NCI-H1436 treated with DMSO at 0.1 percent for 48 hours (cell line): Measurements from ENCODE around the gene TDRD12.
"Not testable (repeated sequence)": the region's sequence is repeated elsewhere in the genome, so short reads cannot be mapped to it uniquely, and the experiment has no call there.

Source experiments
- DNase-seq: peaks from one replicate; lab custom pipeline; 2025; lab: John Stamatoyannopoulos, UW

TDRD12 gene

GRCh38 chr19:32831611-32832010 is 112.0 kb downstream of the TDRD12 start:
- no peak for DNase-seq

DNA sequence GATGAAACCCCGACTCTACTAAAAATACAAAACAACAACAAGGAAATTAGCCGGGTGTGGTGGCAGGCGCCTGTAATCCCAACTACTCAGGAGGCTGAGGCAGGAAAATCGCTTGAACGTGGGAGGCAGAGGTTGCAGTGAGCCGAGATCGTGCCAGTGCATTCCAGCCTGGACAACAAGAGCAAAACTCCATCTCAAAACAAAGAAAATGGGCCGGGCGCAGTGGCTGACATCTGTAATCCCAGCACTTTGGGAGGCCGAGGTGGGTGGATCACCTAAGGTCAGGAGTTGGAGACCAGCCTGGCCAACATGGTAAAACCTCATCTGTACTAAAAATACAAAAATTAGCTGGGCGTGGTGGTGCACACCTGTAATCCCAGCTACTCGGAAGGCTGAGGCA is 112.5 kb downstream of the TDRD12 start:
- not testable (repeated sequence) for DNase-seq

DNA sequence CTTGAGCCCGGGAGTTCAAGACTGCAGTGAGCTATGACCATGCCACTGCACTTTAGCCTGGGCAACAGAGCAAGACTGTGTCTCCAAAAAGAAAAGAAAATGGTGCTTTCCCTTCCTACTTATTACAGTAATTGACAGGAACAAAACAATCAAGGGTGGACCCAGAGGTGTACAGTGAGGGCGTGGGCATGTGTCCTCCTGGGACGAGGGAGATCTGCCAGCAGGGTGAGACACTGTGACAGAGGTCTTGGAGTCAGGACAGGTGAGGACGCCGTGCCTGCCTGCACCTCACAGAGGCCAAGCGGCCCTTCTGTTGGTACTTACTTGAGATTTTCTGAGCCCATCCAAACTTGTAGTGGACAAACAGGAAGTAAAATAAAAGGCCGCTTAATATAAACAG is 113.3 kb downstream of the TDRD12 start:
- not testable (repeated sequence) for DNase-seq

DNA sequence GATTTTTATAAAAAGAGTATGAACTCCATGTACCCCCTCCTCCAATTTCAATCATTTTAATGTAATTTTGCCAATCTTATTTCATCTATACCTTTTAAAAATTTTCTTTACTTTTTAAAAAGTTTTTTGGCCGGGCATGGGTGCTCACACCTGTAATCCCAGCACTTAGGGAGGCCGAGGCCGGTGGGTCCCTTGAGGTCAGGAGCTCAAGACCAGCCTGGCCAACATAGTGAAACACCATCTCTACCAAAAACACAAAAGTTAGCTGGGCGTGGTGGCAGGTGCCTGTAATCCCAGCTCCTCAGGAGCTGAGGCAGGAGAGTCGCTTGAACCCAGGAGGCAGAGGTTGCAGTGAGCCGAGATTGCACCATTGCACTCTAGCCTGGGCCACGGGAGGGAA is 113.8 kb downstream of the TDRD12 start:
- DNase-seq: not testable (repeated sequence)

GRCh38 chr19:32837531-32837930 is 118.0 kb downstream of the TDRD12 start:
- DNase-seq: no peak

DNA sequence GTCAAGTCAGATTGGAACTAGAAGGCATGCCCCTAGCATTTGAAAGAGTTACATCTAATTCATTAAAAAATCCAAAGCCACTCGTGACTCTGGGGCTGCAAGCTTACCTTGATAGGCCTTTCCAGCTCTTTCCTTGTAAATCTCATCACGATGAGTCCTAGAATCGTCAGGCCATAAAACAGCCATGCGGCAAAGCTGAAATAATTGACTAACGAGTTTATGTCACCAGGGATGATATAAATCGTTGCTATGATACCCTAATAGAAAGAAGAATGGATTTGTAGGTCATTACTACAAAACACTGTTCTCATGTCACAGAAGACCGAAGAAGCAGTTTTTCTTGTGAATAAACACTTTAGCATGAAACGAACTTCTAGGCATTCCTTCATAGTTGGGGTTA is 122.5 kb downstream of the TDRD12 start:
- DNase-seq: no peak

GRCh38 chr19:32843716-32844245 is 124.2 kb downstream of the TDRD12 start:
- DNase-seq: no peak

- not testable (repeated sequence) for DNase-seq
Observed at GRCh38 chr19:32848035-32848434, 128.5 kb downstream of the TDRD12 start.

DNA sequence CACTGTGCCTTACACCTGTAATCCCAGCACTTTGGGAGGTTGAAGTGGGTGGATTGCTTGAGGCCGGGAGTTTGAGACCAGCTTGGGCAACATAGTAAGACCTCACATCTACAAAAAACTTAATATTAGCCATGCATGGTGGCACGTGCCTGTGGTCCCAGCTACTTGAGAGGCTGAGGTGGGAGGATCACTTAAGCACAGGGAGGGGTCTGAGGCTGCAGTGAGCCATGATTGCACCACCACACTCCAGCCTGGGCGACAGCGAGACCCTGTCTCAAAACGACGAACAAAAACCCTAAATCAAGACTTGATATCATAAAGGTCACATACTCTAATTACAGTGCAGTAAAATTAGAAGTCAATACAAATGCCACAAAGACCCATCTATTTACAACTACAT is 132.6 kb downstream of the TDRD12 start:
- no peak for DNase-seq

- DNase-seq: not testable (repeated sequence)
Observed at GRCh38 chr19:32856818-32857217, 137.3 kb downstream of the TDRD12 start.

DNA sequence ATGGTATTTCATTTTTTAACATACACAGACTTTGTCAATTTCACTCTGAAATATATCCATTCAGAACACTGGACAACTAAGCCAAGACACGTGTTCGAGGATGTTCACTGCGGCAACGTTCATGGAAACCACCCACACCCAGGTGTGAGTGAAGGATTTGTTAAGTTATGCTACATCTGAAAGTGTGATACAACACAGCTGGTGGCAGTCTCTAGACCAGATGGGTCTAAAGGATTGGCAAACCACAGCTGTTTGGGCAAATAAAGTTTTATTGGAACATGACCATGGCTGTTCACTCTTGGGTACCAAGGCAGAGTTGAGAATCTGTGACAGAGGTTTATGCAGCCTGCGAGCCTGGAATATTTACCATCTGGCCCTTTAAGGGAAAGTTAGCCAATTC is 138.0 kb downstream of the TDRD12 start:
- DNase-seq: no peak

- no peak for DNase-seq
Observed at GRCh38 chr19:32858155-32858554, 138.6 kb downstream of the TDRD12 start.

DNA sequence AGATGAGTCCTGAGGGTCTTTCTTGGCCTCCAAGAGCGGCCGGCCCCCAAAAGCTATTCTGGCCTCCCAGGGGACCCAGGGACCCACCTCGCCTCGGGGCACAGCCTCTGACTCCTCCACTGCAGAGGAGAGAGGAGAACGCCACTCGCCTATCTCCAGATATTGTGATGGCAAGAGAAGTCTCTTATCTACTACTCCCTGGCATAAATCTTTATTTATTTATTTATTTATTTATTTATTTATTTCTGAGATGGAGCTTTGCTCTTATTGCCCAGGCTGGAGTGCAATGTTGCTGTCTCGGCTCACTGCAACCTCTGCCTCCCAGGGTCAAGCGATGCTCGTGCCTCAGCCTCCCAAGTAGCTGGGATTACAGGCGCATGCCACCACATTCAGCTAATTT is 139.0 kb downstream of the TDRD12 start:
- DNase-seq: no peak

- DNase-seq: no peak
Observed at GRCh38 chr19:32859591-32859990, 140.0 kb downstream of the TDRD12 start.

DNA sequence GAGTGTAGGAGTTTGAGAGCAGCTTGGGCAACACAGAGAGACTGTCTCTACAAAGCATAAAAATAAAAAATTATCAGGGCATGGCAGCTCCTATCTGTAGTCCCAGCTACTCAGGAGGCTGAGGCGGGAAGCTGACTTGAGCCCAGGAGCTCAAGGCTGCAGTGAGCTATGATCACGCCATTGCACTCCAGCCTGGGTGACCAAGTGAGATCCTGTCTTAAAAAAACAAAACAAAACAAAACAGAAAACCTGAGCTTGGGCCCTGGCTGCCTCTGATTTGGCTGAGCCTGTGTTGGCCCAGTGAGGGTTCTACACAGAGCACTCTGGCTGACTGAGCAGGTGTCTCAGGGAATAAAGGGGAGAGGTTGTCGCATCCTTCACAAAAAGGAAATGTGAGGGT is 142.0 kb downstream of the TDRD12 start:
- DNase-seq: no peak

GRCh38 chr19:32862173-32862572 is 142.6 kb downstream of the TDRD12 start:
- no peak for DNase-seq

- DNase-seq: no peak
Observed at GRCh38 chr19:32862741-32863140, 143.2 kb downstream of the TDRD12 start.

GRCh38 chr19:32863301-32863700 is 143.7 kb downstream of the TDRD12 start:
- no peak for DNase-seq

- no peak for DNase-seq
Observed at GRCh38 chr19:32863841-32864240, 144.3 kb downstream of the TDRD12 start.

DNA sequence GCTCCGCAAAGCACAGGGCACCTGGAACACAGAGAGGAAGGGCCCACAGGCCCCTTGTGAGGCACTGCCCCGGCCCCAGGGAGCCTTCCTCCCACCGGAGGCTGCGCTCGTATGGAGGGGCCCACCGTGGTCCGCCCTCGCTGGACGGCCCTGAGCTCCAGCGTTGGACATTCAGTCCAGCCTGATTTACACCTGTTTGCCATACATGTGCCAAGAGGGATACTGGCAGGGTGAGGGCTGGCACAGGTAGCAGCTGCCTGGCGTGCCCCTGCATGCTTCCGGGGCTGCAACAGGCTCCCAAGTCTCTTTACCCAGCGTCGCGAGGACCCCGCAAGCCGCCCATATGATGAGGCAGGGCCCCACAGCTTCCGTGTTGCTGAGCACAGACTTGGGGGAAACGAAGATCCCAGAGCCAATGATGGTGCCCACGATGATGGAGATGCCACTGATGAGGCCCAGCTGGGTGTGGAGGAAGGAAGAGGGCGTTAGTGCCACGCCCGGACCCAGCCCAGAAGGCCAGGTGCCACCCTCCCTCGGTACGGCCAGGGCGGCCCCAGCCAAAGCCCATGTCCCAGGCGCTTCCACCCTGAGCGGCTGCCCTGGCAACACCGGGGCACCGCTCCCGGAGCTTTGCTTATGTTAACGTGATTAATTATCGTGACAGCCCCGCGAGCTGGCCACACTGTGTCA is 144.9 kb downstream of the TDRD12 start:
- DNase-seq: no peak

- no peak for DNase-seq
Observed at GRCh38 chr19:32865326-32865725, 145.8 kb downstream of the TDRD12 start.

GRCh38 chr19:32866061-32866460 is 146.5 kb downstream of the TDRD12 start:
- DNase-seq: no peak

DNA sequence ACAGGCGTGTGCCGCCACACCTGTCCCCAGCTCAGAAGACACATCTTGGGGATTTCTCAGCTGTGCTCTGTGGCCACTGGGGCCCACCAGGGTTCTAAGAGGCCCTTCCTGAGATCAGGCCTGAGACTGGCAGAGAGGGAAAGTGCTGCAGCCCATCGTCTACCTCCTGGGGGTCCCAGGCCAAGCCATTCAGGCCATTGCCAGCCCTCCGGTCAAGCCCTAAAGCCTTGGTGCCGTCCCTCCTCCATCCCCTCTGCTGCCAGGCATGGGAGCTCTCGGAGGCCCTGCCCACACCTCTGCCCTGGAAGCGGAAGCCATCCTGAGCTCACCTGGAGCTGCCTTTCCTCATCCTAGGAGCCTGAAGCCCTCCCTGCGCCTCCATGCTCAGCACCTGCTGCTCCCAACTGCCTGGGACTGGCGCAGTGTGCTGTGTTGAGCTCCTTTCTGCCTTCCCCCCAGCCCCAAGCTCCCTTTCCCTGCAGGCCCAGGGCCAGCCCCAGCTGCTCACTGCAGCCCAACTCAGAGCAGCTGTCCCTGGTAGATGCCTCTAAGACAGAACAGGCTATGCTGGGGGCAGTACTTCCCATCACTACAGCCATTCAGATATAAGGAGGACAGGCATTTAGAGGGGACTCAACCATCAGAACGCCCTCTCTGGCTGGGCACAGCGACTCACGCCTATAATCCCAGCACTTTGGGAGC is 147.1 kb downstream of the TDRD12 start:
- no peak for DNase-seq
